Astrocyte (in vitro differentiated cells and primary cell): Measurements from ENCODE around the gene DIO3.
"Not testable (repeated sequence)": the region's sequence is repeated elsewhere in the genome, so short reads cannot be mapped to it uniquely, and the experiment has no call there.

Source experiments
- CTCF ChIP-seq: IDR thresholded peaks from 2 replicates; pipeline ENCODE4 v1.5.1; 2011; ENCODE audit warnings: low read depth, mild to moderate bottlenecking, inconsistent platforms, low read length, moderate library complexity; ENCODE audit not compliant: insufficient read depth
- EZH2 ChIP-seq: IDR thresholded peaks from 2 replicates; pipeline ENCODE4 v1.6.1; 2012; ENCODE audit warnings: mild to moderate bottlenecking, low read length, inconsistent platforms; ENCODE audit not compliant: insufficient read depth

GRCh38 chr14:101572526-101572925 is 11.2 kb downstream of the DIO3 start:
- TF ChIP-seq CTCF, EZH2: not testable (repeated sequence)
